Stimulated activated CD4-positive, alpha-beta T cell treated with anti-CD3 and anti-CD28 coated beads, Interleukin-12 subunit alpha, Interleukin-12 subunit beta, amount 100 ng/mL, for 24 hours (primary cell): Measurements from ENCODE around the gene MANEAL.

Source experiments
- DNase-seq, 2 experiments: peaks; one replicate each; pipeline ENCODE4 v3.0.0-alpha.2; 2020; ENCODE audit warnings: low read depth in 2 of 2

MANEAL gene

DNA sequence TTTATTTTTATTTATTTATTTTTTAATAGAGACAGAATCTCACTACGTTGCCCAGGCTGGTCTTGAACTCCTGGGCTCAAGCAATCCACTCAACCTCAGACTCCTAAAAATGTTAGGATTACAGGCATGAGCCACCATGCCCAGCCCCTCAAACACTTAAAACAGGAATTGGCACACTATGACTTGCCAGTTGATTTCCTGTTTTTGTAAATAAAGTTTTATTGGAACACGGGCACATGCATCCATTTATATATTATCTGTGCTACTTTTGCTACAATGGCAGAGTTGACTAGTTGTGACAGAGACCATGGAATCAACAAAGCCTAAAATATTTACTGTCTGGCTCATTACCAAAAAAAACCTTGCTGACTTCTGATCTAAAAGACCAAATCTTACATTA is 30.4 kb downstream of the MANEAL start:
- no peak for DNase-seq

GRCh38 chr1:37825506-37825905 is 31.9 kb downstream of the MANEAL start:
- no peak for DNase-seq

GRCh38 chr1:37828410-37829074 is 34.9 kb downstream of the MANEAL start:
- no peak for DNase-seq

- DNase-seq = no peak
Observed at GRCh38 chr1:37831109-37831508, 37.5 kb downstream of the MANEAL start.

DNA sequence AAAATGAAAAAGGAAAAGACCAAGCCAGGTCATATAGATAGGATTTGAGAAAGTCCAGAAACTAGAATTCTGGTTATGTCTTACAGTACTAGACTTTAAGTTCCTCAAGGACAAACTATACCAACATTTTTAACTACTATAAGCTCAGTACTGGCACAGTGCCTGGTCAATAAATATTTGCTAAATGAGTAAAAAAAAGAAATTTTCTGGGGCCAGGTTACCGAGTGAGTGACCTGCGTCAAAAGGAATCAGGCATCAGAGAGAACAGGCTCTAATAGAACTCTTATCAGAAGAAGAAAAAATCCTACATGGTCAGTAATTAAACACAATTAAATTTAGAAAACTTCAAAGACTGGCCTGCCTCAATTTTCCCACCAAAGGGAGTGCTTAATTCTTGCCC is 38.2 kb downstream of the MANEAL start:
- DNase-seq = no peak

DNA sequence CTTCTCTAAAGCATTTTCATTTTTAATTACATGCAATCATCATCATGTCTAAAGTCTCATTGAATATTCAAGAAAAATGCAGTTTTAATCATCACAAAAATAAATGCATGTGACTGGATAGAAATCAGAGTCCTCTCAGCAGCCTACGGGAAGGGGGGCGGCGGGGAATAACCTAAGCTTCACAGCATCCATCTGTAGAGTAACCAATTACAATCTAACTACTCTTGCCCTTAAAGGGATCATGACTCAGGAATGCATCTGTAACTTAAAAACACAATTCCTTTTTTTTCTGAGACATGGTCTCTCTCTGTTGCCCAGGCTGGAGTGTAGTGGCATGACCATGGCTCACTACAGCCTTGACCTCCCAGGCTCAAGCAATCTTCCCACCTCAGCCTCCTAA is 43.1 kb downstream of the MANEAL start:
- DNase-seq = no peak

- no peak for DNase-seq
Observed at GRCh38 chr1:37839676-37840075, 46.0 kb downstream of the MANEAL start.

DNA sequence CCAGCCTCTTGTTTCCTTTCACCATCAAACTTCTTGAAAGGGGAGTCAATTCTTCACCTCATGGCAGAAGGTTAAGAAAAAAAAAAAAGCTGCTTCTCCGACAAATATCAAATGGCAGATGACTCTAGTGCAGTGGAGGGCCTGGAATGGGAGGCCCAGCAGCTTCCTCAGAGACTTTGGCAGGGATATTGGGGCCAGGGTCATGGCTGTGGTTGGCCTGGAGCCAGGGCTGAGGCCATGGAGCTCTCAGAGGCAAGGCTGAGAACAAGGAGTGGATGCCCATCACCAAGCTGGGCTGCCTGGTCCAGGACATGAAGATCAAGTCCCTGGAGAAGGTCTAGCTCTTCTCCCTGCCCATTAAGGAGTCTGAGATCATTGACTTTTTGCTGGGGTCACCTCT is 47.1 kb downstream of the MANEAL start:
- DNase-seq = no peak

DNA sequence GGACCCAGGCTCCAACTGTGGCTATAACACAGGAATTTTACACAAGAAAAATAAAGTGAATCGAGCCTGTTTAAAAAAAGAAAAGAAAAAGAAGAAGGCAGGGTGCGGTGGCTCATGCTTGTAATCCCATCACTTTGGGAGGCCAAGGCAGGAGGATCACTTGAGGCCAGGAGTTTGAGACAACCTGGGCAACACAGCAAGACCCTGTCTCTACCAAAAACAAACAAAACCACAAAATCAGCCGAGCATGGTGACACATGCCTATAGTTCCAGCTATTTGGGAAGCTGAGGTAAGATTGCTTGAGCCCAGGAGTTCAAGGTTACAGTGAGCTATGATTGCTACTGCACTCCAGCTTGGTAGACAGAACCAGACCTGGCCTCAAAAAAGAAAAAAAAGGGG is 48.0 kb downstream of the MANEAL start:
- no peak for DNase-seq

DNA sequence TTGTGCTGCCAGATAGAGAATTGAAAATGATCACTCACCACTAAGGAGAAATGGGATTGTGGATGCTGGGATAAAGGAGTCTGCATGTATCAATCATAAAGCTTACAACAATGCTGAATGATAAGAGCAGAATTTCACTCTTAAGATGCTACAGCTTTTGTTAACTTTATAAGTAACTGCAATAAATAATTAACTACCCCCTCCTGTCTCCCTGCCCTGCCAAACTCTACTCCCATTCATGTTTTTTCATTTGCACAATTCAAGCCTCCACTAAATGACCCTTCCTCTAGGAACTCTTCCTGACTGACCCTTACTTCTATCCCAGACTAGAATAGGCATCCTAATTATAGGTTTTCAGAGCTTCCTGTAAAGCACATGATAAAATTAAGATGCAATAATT is 50.9 kb downstream of the MANEAL start:
- no peak for DNase-seq

DNA sequence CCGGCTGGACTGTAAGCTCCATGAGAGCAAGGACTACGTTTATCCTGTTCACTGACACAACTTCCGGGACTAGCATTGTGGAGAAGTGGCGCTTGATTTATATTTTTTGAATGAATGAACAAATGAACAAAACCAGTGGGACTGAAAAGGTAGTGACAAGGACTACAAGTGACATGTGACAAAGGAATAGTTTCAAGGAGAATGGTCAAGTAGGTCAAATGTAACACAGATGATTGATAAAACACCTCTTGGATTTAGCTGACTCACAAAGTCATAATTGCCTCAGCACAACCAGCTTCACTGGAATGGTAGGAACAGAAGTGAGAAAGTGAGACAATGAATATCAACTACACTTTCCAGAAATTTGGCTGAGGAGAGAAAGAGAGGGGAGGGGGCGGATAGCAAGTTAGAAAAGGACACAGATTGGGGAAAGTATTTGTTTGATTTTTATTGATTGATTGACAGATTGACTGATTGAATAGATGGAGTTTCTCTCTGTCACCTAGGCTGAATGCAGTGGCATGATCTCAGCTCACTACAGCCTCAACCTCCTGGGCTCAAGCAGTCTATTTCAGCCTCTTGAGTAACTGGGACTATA is 51.5 kb downstream of the MANEAL start:
- DNase-seq = no peak

DNA sequence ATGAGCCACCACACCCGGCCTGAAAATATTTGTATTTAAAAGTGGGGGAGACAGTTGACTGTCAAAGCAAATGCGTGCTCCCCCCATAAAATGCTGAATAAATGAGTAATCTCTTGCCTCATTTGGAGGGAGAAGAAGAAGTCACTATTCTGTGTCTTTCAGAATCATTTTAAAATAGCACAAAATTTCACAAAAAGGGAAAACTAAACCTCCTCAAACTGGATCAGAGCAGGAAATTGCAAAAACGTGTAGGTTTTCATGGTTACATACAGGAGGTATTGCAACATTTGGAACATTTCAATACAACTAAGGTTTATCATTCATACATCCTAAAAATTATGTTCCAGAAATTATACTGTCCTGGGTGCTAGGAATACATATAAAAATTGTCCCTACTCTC is 52.1 kb downstream of the MANEAL start:
- DNase-seq = no peak

DNA sequence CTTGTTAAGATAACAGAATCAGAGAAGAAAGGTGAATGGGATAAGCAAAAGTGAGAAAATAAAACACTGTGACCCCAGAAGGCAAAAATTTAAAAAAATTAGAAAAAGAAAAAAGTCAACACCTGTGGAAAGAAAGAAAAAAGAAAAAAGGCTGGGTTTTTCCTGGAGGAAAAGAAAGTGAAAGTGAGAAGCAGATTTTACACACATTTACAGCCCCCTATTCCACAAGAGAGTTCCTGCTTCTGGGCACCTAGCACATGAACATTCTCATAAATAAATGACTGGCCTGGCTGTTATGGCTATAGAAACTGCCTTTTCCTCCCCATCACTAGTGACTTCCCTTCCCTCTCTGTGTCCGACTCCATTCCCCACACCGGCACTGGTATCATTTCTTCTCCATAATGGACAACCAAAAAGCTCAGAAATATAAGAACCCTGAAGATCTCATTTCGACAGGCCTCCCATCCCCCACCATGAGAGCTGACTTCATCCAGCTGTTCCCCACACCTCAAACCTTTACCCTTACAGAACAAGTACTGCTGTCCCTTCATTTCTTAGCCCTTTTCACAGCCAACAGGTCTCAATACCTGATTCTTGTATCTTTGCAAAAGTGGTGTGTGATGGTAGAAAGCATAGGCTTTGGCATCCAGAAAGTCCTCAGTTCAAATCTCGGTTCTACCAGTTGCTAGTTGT is 53.1 kb downstream of the MANEAL start:
- no peak for DNase-seq

- no peak for DNase-seq
Observed at GRCh38 chr1:37849480-37849879, 55.8 kb downstream of the MANEAL start.

DNA sequence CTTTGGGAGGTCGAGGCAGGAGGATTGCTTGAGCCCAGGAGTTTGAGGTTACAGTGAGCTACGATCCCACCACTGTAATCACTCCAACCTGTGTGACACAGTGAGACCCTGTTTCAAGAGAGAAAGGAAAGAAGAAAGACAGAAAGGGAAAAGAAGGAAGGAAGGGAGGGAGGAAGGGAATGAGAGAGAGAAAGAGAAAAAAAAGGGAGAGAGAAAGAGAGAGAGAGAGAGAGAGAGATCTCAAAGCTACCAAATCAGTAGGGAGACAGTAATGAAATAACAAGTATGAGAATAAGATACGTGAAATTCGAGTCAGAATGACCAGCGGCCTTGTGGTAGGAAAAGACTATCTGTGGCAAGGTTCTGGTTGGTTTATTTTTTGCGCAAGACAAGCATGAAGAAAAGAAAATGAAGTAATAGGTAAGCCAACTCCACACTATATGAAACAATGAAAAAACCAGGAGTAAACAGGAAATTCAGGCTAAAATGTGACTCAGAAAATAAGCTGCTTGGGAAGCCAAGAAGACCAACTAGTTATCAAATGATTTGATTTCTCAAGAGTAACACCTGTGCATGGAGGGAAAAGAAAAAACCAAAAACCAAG is 56.8 kb downstream of the MANEAL start:
- no peak for DNase-seq
